T-cell (primary cell): ENCODE results near the gene TENT4A. TPM values are rescaled to one million over a fixed set of nuclear protein-coding genes. Genes with fewer than 3 reads are reported as not detected.

Experiments used
- ATAC-seq, 4 experiments: fragments of 200-7000 bp in 3 of 4; fragments of 150-1000 bp in 1 of 4; cut with Tn5 transposase; replicated peaks in 1 of 4; 1 replicate in 3 of 4; 2 replicates in 1 of 4; pipeline ENCODE4 v1.10.0; 2021; ENCODE audit warnings: moderate library complexity in 3 of 4, mild to moderate bottlenecking in 2 of 4, moderate number of reproducible peaks in 1 of 4
- CTCF ChIA-PET, 2 donors: fragments of 300-600 bp; sonication (Branson Sonifier 250); formaldehyde crosslinking; loops; one replicate each; lab custom pipeline; 2022; ENCODE audit warnings: antibody characterized with exemption in 2 of 2; lab: Charles Lee
- POLR2A ChIA-PET, 2 donors: fragments of 300-600 bp; sonication (Branson Sonifier 250); formaldehyde crosslinking; loops; one replicate each; lab custom pipeline; 2022; ENCODE audit warnings: antibody characterized with exemption in 2 of 2; lab: Charles Lee
- DNase-seq, 35 experiments: peaks; one replicate each; pipeline versions ENCODE4 v3.0.0 to v3.0.0-alpha.2; 2013 to 2023
- H3K27ac ChIP-seq: one replicate; pipeline ENCODE4 v1.5.1; 2013; ENCODE audit warnings: low read length
- H3K27me3 ChIP-seq, 2 experiments: replicated peaks in 1 of 2; 1 replicate in 1 of 2; 2 replicates in 1 of 2; pipeline versions ENCODE4 v1.6.1 to v1.7.0; 2013; ENCODE audit warnings: low read length in 1 of 2, mixed read lengths in 1 of 2; ENCODE audit not compliant: control insufficient read depth in 2 of 2, insufficient read depth in 2 of 2; ENCODE audit errors: extremely low read depth in 1 of 2
- H3K36me3 ChIP-seq, 2 donors: 1 replicate in 1 of 2; 2 replicates in 1 of 2; pipeline versions ENCODE4 v1.6.1 to v1.7.0; 2013; ENCODE audit warnings: low read length in 1 of 2; ENCODE audit not compliant: control insufficient read depth in 2 of 2, insufficient read depth in 1 of 2; ENCODE audit errors: extremely low read depth in 1 of 2
- H3K4me1 ChIP-seq, 2 experiments: 1 replicate in 1 of 2; 2 replicates in 1 of 2; pipeline versions ENCODE4 v1.6.1 to v1.7.0; 2013; ENCODE audit warnings: low read length in 2 of 2, mixed read lengths in 1 of 2; ENCODE audit not compliant: insufficient read depth in 2 of 2, control insufficient read depth in 1 of 2; ENCODE audit errors: extremely low read depth in 1 of 2
- H3K4me3 ChIP-seq, 2 donors: 1 replicate in 1 of 2; 2 replicates in 1 of 2; pipeline versions ENCODE4 v1.5.1 to v1.7.0; 2013; ENCODE audit warnings: mild to moderate bottlenecking in 2 of 2, low read length in 1 of 2, moderate library complexity in 1 of 2; ENCODE audit not compliant: control insufficient read depth in 1 of 2; ENCODE audit errors: extremely low read depth in 1 of 2
- H3K9me3 ChIP-seq: 2 replicates; pipeline ENCODE4 v1.7.0; 2013
- H3K27ac Mint-ChIP-seq, 2 donors: one replicate each; pipeline ENCODE4 v1.8.0; 2020 to 2021; ENCODE audit warnings: mild to moderate bottlenecking in 2 of 2, mixed read lengths in 2 of 2
- H3K27me3 Mint-ChIP-seq, 2 donors: one replicate each; pipeline ENCODE4 v1.8.0; 2021 to 2022; ENCODE audit warnings: mixed read lengths in 2 of 2
- H3K36me3 Mint-ChIP-seq: one replicate; pipeline ENCODE4 v1.8.0; 2021; ENCODE audit warnings: mixed read lengths
- H3K4me1 Mint-ChIP-seq, 3 donors: one replicate each; pipeline ENCODE4 v1.8.0; 2020 to 2022; ENCODE audit warnings: mixed read lengths in 3 of 3, mild to moderate bottlenecking in 1 of 3
- H3K4me3 Mint-ChIP-seq, 3 donors: one replicate each; pipeline ENCODE4 v1.8.0; 2020 to 2022; ENCODE audit warnings: mild to moderate bottlenecking in 3 of 3, mixed read lengths in 3 of 3, moderate library complexity in 3 of 3
- H3K9me3 Mint-ChIP-seq, 3 donors: one replicate each; pipeline ENCODE4 v1.8.0; 2020 to 2022; ENCODE audit warnings: mixed read lengths in 3 of 3
- WGBS: methylation state at CpG from one replicate; pipeline ENCODE4 v1.1.5; 2013; ENCODE audit warnings: missing lambda C conversion rate; ENCODE audit not compliant: insufficient coverage; 5-methylcytosine and 5-hydroxymethylcytosine counted together
- total RNA-seq, 35 experiments: library from RNA in 6 of 35; stranded (reverse) in 6 of 35; fragments of 120-200 nt in 1 of 35; gene quantifications; one replicate each; pipeline versions ENCODE4 v1.2.1 to v1.2.4 and lab custom pipeline; 2013 to 2026

The TENT4A gene
- total RNA-seq, 5 donors from 2014 or later (not counting 1 experiment from before 2014, with no cell fraction given) = 42.7 to 62.9 (median 45.6) TPM

DNA sequence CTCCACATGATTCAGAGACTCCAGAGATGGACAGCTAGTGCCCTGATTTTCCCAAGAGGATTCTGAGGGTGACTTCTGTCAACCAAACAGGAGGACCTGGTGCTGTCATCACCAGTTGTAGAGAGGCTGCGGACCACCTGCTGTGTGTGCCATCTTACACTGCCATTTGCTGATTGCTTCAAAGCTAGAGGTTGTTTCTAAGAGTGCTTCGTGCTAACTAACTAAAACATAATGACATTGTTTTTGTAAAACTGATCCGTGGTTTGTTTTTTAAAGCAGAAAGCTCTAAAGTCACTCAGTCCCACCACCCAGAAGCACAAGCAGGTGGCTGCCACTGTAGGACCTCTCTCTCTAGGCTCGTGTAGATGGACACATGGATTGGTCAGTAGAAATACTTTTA lies 12.2 kb downstream of the TENT4A start:
- no peaks in the 10 kb centered on the region for H3K9me3 Mint-ChIP-seq
- WGBS = 100% methylated on average over 1 of the region's 4 CpGs
- H3K27ac Mint-ChIP-seq = no peak overlapping the region

DNA sequence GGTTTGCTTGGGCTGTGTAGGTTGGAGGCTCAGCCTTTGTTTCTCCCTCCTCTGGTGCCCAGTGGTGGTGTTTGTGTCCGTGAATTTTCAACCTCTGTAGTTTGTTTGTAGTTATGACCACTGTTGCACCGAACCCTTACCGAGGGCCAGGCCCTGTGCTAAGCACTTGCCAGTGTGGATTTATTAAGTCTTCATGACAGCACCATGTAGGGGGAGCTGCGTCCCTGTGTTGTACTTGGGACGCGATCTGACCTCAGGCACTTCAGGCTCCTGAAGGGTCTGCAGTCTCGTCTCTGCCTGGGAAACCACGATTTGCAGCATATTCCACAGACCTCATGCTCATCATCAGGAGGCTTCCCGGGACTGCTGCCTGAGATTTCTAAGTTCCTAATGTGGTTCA lies 12.8 kb downstream of the TENT4A start:
- H3K27ac Mint-ChIP-seq = no peak overlapping the region

More for the DNA sequence above, 12.2 kb downstream of the TENT4A start:
- Histone ChIP-seq H3K36me3 (peaks cover 0 to 19% of the 10 kb centered on the region in 2 donors), H3K27me3 (no peaks in the 10 kb centered on the region), H3K9me3 (no peaks in the 10 kb centered on the region), H3K27ac (no peak overlapping the region), H3K4me3 (no peak overlapping the region), H3K4me1 (peaks cover 12 to 66% of the 10 kb centered on the region in 2 experiments)
- peaks cover 95 to 97% (median 96%) of the 10 kb centered on the region in 3 donors for H3K4me1 Mint-ChIP-seq
- peaks cover 15% of the 10 kb centered on the region for H3K36me3 Mint-ChIP-seq
- CTCF ChIA-PET = no interaction called here
- H3K4me3 Mint-ChIP-seq = no peak overlapping the region
- POLR2A ChIA-PET = no interaction called here
- no peak for DNase-seq
- H3K27me3 Mint-ChIP-seq = no peaks in the 10 kb centered on the region
- no peak for ATAC-seq

DNA sequence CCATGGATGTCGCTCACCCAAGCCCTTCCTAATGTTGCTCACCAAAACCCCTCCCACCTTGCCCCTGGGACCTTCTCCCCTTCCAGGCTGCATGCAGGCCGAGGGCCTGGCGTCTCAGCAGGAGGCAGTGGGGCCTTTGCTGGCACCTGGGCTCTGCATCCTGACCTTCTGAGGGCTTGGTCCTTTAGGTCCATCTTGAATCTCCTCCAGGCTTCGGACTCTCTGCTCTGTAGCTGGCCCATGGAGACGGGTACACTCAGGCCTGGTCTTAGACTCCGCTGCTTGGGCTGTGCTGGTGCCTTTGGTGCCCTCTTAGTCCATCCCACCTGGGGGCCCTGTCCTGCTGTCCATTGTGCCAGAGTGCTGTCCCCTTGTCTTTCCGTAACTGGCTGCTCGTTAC lies 14.0 kb downstream of the TENT4A start:
- ChIA-PET CTCF (interaction anchor here in 1 of 2 donors (2.4 kb wide), 1 partner anchor 18 kb away, joined by 5 read pairs; no protein-coding TSS in a partner anchor), POLR2A (no interaction called here)
- H3K4me3 Mint-ChIP-seq = peak overlapping the region in 1 of 3 donors; percentile 18
- peaks cover 16 to 52% of the 10 kb centered on the region in 2 experiments for H3K4me1 ChIP-seq
- no peaks in the 10 kb centered on the region for H3K27me3 Mint-ChIP-seq
- DNase-seq (no peak), ATAC-seq (no peak)
- H3K9me3 ChIP-seq = no peaks in the 10 kb centered on the region
- peaks cover 5 to 19% of the 10 kb centered on the region in 2 donors for H3K36me3 ChIP-seq
- H3K27me3 ChIP-seq = no peaks in the 10 kb centered on the region
- no peaks in the 10 kb centered on the region for H3K9me3 Mint-ChIP-seq
- peaks cover 17% of the 10 kb centered on the region for H3K36me3 Mint-ChIP-seq
- H3K27ac ChIP-seq = no peak overlapping the region
- H3K27ac Mint-ChIP-seq = peak overlapping the region in 1 of 2 donors; percentile 53
- peaks cover 94 to 97% (median 95%) of the 10 kb centered on the region in 3 donors for H3K4me1 Mint-ChIP-seq
- H3K4me3 ChIP-seq = no peak overlapping the region
- 97% methylated on average over 8 of the region's 8 CpGs for WGBS

More for the DNA sequence above, 12.8 kb downstream of the TENT4A start:
- H3K4me1 ChIP-seq = peaks cover 12 to 62% of the 10 kb centered on the region in 2 experiments
- 93% methylated on average over 8 of the region's 9 CpGs for WGBS
- no peaks in the 10 kb centered on the region for H3K27me3 ChIP-seq
- no peaks in the 10 kb centered on the region for H3K9me3 ChIP-seq
- H3K27ac ChIP-seq = no peak overlapping the region
- no peak overlapping the region for H3K4me3 ChIP-seq
- H3K27me3 Mint-ChIP-seq = no peaks in the 10 kb centered on the region
- H3K36me3 Mint-ChIP-seq = peaks cover 16% of the 10 kb centered on the region
- H3K9me3 Mint-ChIP-seq = no peaks in the 10 kb centered on the region
- POLR2A ChIA-PET = interaction anchor here in 1 of 2 donors (0.6 kb wide), 1 partner anchor 14 kb away, joined by 3 read pairs; no protein-coding TSS in a partner anchor
- DNase-seq (no peak), ATAC-seq (no peak)
- H3K36me3 ChIP-seq = peaks cover 0 to 19% of the 10 kb centered on the region in 2 donors
- H3K4me1 Mint-ChIP-seq = peaks cover 94 to 97% (median 95%) of the 10 kb centered on the region in 3 donors
- H3K4me3 Mint-ChIP-seq = no peak overlapping the region
- CTCF ChIA-PET = interaction anchor here in 1 of 2 donors (1.0 kb wide), 1 partner anchor 19 kb away, joined by 3 read pairs; no protein-coding TSS in a partner anchor

DNA sequence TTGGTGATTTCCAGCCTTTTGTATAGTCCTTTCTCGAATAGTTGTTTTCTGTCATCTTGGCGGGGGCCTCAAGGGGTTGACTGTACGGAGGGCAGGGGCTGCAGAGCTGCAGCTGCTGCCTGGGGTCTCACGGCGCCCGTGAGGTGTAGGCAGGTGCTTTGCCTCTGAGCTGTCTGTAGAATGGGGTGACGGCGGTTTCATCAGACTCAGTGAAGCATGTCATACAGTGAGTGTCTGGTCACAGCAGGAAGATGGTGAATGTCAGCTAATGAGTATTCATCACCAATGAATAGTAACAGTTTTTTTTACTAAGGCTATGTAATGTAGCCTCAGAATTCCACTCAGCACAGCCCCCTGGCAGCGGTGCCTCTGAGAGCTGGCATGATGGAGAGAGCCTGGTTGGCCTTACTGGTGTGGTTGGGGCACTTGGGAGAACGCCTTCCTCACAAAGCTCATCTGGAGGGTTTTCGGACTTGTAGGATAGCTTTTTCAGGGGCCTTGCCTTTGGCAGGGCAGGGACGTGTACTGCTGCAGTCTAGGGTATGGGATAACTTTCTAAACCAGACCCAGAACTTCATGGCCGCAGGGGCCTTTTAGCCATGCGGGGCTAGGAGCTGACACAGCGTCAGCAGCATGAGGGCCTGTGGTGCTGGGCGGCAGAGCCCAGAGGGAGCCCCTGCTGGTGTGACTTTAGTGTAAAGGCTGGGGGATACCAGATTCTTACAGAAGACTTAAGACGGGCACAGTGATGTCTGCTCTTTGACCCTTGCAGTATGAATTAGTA lies 15.0 kb downstream of the TENT4A start:
- WGBS = 85% methylated on average over 5 of the region's 17 CpGs
- ChIA-PET POLR2A (interaction anchor here in 1 of 2 donors (0.6 kb wide), 1 partner anchor 105 kb away, joined by 7 read pairs; no protein-coding TSS in a partner anchor), CTCF (interaction anchor here (1.9 to 2.4 kb wide), 2 partner anchors 17 kb away, joined by 4 to 5 read pairs; no protein-coding TSS in a partner anchor)
- H3K4me3 ChIP-seq = no peak overlapping the region
- H3K4me3 Mint-ChIP-seq = peak overlapping the region in 1 of 3 donors; percentile 18
- H3K27me3 ChIP-seq = no peaks in the 10 kb centered on the region
- no peaks in the 10 kb centered on the region for H3K27me3 Mint-ChIP-seq
- peaks cover 14% of the 10 kb centered on the region for H3K36me3 Mint-ChIP-seq
- peaks cover 16 to 50% of the 10 kb centered on the region in 2 experiments for H3K4me1 ChIP-seq
- no peaks in the 10 kb centered on the region for H3K9me3 ChIP-seq
- peaks cover 94 to 97% (median 95%) of the 10 kb centered on the region in 3 donors for H3K4me1 Mint-ChIP-seq
- DNase-seq = no peak
- peaks cover 5 to 19% of the 10 kb centered on the region in 2 donors for H3K36me3 ChIP-seq
- H3K9me3 Mint-ChIP-seq = no peaks in the 10 kb centered on the region
- H3K27ac Mint-ChIP-seq = peak overlapping the region; percentile 53 to 68
- no peak for ATAC-seq
- H3K27ac ChIP-seq = no peak overlapping the region

DNA sequence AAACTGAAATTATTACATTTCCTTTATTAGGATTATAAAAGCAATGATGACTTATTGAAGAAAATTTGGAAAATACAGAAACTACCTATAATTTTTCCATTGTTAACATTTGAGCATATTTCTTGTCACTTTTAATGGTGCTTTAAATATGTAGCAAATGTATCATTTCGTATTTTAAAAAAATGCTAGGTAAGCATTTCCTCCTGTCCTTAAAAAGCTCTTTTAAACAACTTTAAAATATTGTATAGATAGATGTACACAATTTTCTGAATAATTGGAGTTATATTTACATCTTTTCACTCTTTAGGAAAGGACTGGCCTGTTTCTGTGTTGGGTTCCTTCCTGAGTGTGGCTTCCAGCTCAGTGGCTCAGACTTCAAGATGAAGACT lies 15.6 kb downstream of the TENT4A start:
- H3K4me3 Mint-ChIP-seq = peak overlapping the region; percentile 18 to 73 (median 42)
- peaks cover 13% of the 10 kb centered on the region for H3K36me3 Mint-ChIP-seq
- Histone ChIP-seq H3K27me3 (no peaks in the 10 kb centered on the region), H3K27ac (no peak overlapping the region), H3K36me3 (peaks cover 5 to 18% of the 10 kb centered on the region in 2 donors), H3K4me3 (no peak overlapping the region), H3K4me1 (peaks cover 16 to 46% of the 10 kb centered on the region in 2 experiments), H3K9me3 (no peaks in the 10 kb centered on the region)
- POLR2A ChIA-PET = no interaction called here
- CTCF ChIA-PET = interaction anchor here (1.9 to 2.4 kb wide), 2 partner anchors 16 to 17 kb away, joined by 4 to 5 read pairs; no protein-coding TSS in a partner anchor
- no peaks in the 10 kb centered on the region for H3K9me3 Mint-ChIP-seq
- ATAC-seq (peak in 1 of 4 experiments; percentile 6), DNase-seq (no peak)
- H3K4me1 Mint-ChIP-seq = peaks cover 94 to 97% (median 95%) of the 10 kb centered on the region in 3 donors
- peak overlapping the region; percentile 74 to 77 for H3K27ac Mint-ChIP-seq
- WGBS = no CpG with 5 or more reads among the region's 1 CpG
- no peaks in the 10 kb centered on the region for H3K27me3 Mint-ChIP-seq
